ENCODE measurements around the gene INSR.

Gene INSR

GRCh38 chr19:7337380-7338194, 43.4 kb upstream of the INSR start:
- peaks cover 7% of the 10 kb centered on the region for H3K9me3 ChIP-seq (ENCODE audit: insufficient read depth, low read length, severe bottlenecking)
- TF ChIP-seq CTCF (IDR thresholded peaks at IDR 0.05; ENCODE audit: borderline replicate concordance, extremely low read depth, low read length, poor library complexity, severe bottlenecking), result peak; percentile 30
- TF ChIP-seq EZH2 (IDR thresholded peaks at IDR 0.05; ENCODE audit: borderline replicate concordance, low read depth, low read length, severe bottlenecking), result no peak
- no peak overlapping the region for H3K9ac ChIP-seq (ENCODE audit: low read depth, low read length)

GRCh38 chr19:7336321-7336973, 42.2 kb upstream of the INSR start:
- TF ChIP-seq CTCF (IDR thresholded peaks at IDR 0.05; ENCODE audit: borderline replicate concordance, extremely low read depth, low read length, poor library complexity, severe bottlenecking) (no peak), EZH2 (IDR thresholded peaks at IDR 0.05; ENCODE audit: borderline replicate concordance, low read depth, low read length, severe bottlenecking) (no peak)
- no peak overlapping the region for H3K9ac ChIP-seq (ENCODE audit: low read depth, low read length)
- no peaks in the 10 kb centered on the region for H3K27me3 ChIP-seq (ENCODE audit: insufficient read depth, low read length, poor library complexity)
- H3K4me3 ChIP-seq (ENCODE audit: low read depth in 1 of 2, low read length in 2 of 2), result no peak overlapping the region
- ATAC-seq (ENCODE audit: insufficient read depth, low read depth) (no peak), DNase-seq (no peak)
- no peaks in the 10 kb centered on the region for H4K20me1 ChIP-seq (ENCODE audit: insufficient read depth, low read length)
- H3K27ac ChIP-seq (ENCODE audit: low read length), result no peak overlapping the region
- no peak overlapping the region for H3K4me2 ChIP-seq (ENCODE audit: insufficient read depth, low read length)
- no peaks in the 10 kb centered on the region for H3K79me2 ChIP-seq (ENCODE audit: insufficient read depth, low read length)
- H3K9me3 ChIP-seq (ENCODE audit: insufficient read depth, low read length, severe bottlenecking), result peaks cover 7% of the 10 kb centered on the region
- H3K36me3 ChIP-seq (ENCODE audit: insufficient read depth, low read length), result no peaks in the 10 kb centered on the region
- H2AFZ ChIP-seq (ENCODE audit: low read depth, low read length), result no peak overlapping the region
- H3K4me1 ChIP-seq (ENCODE audit: insufficient read depth, low read length), result peaks cover 34% of the 10 kb centered on the region

More at GRCh38 chr19:7337380-7338194, 43.4 kb upstream of the INSR start:
- Histone ChIP-seq H3K79me2 (ENCODE audit: insufficient read depth, low read length) (no peaks in the 10 kb centered on the region), H3K4me2 (ENCODE audit: insufficient read depth, low read length) (peak overlapping the region; percentile 14), H3K36me3 (ENCODE audit: insufficient read depth, low read length) (no peaks in the 10 kb centered on the region), H3K27ac (ENCODE audit: low read length) (no peak overlapping the region), H2AFZ (ENCODE audit: low read depth, low read length) (no peak overlapping the region), H4K20me1 (ENCODE audit: insufficient read depth, low read length) (no peaks in the 10 kb centered on the region), H3K27me3 (ENCODE audit: insufficient read depth, low read length, poor library complexity) (no peaks in the 10 kb centered on the region), H3K4me1 (ENCODE audit: insufficient read depth, low read length) (peaks cover 34% of the 10 kb centered on the region), H3K4me3 (ENCODE audit: low read depth in 1 of 2, low read length in 2 of 2) (no peak overlapping the region)
- peak; percentile 77 for ATAC-seq (ENCODE audit: insufficient read depth, low read depth)
- DNase-seq, result peak; percentile 75

- no peak overlapping the region for H3K9ac ChIP-seq (ENCODE audit: low read depth, low read length)
These were observed 39.2 kb upstream of the INSR start for GRCh38 chr19:7333198-7334118.

More at GRCh38 chr19:7333198-7334118, 39.2 kb upstream of the INSR start:
- H3K4me2 ChIP-seq (ENCODE audit: insufficient read depth, low read length), result no peak overlapping the region
- H4K20me1 ChIP-seq (ENCODE audit: insufficient read depth, low read length), result no peaks in the 10 kb centered on the region
- no peaks in the 10 kb centered on the region for H3K27me3 ChIP-seq (ENCODE audit: insufficient read depth, low read length, poor library complexity)
- H3K4me3 ChIP-seq (ENCODE audit: low read depth in 1 of 2, low read length in 2 of 2), result no peak overlapping the region
- no peak for TF ChIP-seq EZH2 (IDR thresholded peaks at IDR 0.05; ENCODE audit: borderline replicate concordance, low read depth, low read length, severe bottlenecking)
- no peak for TF ChIP-seq CTCF (IDR thresholded peaks at IDR 0.05; ENCODE audit: borderline replicate concordance, extremely low read depth, low read length, poor library complexity, severe bottlenecking)
- DNase-seq (no peak), ATAC-seq (ENCODE audit: insufficient read depth, low read depth) (no peak)
- H3K36me3 ChIP-seq (ENCODE audit: insufficient read depth, low read length), result no peaks in the 10 kb centered on the region
- no peaks in the 10 kb centered on the region for H3K79me2 ChIP-seq (ENCODE audit: insufficient read depth, low read length)
- H3K27ac ChIP-seq (ENCODE audit: low read length), result no peak overlapping the region
- H3K9me3 ChIP-seq (ENCODE audit: insufficient read depth, low read length, severe bottlenecking), result peaks cover 7% of the 10 kb centered on the region
- H3K4me1 ChIP-seq (ENCODE audit: insufficient read depth, low read length), result peaks cover 17% of the 10 kb centered on the region
- H2AFZ ChIP-seq (ENCODE audit: low read depth, low read length), result no peak overlapping the region

Data from DND-41 (cell line).